HG02852 (cell line): Measurements from ENCODE around the gene CYP2W1.
"Not testable (repeated sequence)": the region's sequence is repeated elsewhere in the genome, so short reads cannot be mapped to it uniquely, and the experiment has no call there.

Experiments used
- ATAC-seq: cut with Tn5 transposase; IDR thresholded peaks from one replicate; pipeline ENCODE4 v1.9.1; 2021; ENCODE audit warnings: mild to moderate bottlenecking, moderate library complexity; ENCODE audit not compliant: unreplicated experiment

The CYP2W1 gene

DNA sequence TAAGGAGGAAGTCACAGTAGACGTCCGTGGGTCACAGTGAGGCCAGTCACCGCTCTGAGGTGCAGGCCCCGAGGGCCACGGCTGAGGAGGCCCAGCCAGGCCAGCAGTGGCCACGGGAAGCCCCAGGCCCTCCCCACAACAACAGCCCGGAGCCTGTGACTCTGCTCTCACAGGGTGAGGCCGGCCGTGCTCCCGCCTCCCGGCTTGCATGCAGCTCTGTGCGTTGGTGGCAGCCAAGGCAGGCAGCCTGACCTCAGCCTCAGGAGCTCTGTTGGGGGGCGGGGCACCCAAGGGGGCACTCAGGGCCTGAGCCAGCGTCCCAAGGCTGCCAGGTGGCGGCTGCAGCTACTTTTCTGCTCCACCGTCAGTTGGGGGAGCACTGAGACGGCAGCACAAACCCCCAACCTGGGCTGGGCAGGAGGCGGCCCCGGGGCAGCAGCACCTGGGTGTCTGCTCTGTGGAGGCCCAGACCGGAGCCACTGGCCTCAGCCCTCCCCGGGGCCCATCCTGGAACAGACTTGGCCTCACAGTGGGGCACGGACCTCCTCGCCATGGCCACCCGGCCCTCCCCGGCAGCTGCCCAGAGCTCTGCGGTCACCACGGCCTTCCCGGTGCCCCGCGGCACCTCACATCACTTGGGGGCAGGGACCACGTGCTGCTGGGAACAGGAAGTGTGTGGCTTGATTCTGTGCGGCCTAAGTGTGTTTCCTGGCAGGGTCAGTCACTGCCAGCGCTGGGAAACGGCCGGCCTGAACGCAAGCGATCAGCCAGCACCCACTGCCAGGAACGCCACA lies 13.3 kb downstream of the CYP2W1 start:
- no peak for ATAC-seq

DNA sequence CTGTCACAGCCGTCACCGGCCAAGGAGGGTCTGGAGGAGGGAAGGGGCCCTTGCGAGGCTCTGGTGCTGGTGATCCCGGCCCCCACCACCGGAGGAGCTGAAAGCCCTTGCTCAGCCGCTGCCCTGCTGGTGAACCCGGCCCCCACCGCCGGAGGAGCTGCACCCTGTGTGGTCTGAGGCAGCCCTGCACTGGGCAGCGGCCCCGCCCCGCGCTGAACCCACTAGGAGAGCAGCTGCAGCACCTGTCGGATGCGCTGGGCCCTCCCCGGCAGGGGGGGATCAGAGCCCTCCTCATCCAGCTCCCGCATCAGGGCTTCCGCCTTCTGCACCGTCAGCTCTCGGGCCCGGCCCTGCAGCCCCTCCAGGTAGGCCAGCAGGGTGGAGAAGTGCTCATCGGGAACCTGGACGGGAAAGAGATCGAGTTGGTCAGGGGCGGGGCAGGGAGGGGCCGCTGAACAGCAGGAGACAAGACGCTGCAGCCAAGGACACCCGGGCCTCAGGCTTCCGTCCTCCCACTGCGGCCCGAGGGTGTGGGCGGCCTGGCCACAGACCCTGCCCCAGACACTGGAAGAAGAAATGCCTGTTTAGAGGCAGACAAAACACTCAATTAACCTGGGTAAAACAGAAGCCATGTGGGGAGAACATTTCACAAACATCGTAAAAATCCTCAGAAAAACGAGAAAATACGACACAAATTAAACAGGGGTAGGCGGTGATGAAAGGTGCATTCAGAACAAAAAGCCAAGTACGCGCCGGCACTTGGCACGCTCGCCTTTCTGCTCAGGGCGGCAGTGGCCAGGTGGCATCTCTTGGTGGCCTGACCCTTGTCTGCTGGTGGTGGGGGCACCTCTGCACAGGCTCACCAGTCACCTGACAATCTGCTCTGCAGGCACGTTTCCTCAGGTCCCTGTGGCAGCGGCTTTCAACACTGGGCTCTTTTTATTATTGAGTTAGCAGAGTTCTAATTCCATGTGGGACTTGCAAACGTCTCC lies 14.7 kb downstream of the CYP2W1 start:
- ATAC-seq, result no peak

DNA sequence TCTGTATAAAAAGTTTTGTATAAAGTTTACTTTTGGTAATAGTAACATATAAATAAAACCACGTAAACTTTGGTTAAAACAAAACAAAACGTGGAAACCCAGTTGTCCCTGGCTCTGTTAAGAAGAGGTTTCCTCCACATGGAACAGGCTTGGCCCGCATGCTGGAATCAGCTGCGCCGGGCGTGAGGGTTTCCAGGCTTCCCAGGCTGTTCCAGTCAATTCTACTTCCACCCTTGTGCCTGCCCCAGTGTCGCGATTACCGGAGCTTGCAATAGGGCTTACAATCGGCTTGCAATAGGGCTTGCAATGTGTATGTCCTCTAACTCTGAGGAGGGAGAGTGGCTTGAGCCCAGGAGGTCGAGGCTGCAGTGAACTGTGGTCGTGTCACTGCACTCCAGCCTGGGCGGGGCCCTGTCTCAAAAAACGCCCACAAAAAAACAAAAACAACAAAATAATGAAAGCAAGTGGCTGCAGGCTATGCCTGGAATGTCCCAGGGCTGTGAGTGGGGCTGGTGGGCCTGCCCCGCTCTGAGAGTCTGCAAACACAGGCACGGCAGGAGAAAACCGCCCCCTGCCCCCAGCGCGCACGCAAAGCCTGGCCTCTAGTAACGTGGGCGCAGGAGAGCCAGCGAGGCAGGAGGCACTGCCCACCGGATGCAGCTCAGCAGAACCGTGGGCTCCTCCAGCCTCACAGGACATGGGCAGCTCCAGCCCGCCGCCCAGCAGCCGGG lies 16.3 kb downstream of the CYP2W1 start:
- no peak for ATAC-seq

DNA sequence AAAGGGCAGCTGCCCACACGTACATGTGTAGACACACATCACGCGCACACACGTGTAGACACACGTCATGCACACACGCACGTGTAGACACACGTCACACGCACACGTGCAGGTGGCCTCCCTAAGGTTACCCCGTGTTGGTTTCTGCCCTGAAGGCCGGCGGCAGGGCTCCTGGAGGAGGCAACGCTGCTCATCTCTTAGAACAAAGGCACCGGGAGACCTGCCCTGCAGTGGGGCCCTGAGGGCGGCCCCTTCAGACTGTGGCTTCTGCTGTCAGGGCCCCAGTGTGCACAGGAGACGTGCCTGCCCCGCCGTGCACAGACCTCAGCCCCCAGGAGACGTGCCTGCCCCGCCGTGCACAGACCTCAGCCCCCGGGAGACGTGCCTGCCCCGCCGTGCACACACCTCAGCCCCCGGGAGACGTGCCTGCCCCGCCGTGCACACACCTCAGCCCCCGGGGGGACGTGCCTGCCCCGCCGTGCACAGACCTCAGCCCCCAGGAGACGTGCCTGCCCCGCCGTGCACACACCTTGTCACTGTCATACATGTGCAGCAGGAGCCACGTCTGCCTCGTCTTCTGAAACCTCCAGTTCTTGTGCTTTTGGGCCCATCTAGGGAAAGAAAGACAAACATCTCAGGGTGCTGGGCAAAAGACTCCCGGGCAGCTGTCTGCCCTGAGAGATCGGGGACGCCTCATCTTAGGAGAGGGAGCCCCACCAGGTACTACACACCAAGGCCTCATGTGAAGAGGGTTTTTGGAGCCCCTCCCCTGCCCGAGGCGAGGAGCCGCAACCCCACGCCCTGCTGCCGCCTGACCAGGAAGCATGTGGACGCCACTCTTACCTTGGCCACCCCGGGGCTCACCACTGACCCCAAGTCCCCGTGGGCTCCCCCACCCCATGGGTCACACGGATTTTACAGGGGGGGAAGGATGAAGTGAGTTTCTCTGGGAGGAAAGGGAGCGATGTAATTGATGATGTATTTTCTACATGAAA lies 17.3 kb downstream of the CYP2W1 start:
- no peak for ATAC-seq

DNA sequence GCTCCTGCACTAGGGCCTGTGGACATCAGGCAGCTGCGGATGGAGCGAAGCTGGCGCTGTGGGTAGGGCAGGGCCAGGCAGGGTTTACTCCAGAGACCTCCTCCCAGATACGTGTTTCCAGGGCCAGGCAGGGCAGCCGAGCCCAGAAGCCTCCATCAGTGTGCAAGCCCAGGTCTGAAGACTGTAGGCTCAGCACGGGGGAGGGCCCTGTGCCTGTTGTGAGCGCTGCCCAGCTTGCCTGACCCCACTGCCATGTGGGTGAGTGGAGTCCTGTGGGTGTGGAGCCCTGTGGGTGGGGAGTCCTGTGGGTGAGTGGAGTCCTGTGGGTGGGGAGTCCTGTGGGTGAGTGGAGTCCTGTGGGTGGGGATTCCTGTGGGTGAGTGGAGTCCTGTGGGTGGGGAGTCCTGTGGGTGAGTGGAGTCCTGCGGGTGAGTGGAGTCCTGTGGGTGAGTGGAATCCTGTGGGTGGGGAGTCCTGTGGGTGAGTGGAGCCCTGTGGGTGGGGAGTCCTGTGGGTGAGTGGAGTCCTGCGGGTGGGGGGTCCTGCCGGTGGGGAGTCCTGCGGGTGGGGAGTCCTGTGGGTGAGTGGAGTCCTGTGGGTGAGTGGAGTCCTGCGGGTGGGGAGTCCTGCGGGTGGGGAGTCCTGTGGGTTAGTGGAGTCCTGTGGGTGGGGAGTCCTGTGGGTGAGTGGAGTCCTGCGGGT lies 18.2 kb downstream of the CYP2W1 start:
- ATAC-seq, result not testable (repeated sequence)

DNA sequence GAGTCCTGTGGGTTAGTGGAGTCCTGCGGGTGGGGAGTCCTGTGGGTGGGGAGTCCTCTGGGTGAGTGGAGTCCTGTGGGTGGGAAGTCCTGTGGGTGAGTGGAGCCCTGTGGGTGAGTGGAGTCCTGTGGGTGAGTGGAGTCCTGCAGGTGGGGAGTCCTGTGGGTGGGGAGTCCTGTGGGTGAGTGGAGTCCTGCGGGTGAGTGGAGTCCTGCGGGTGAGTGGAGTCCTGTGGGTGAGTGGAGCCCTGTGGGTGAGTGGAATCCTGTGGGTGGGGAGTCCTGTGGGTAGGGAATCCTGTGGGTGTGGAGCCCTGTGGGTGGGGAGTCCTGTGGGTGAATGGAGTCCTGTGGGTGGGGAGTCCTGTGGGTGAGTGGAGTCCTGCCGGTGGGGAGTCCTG lies 19.0 kb downstream of the CYP2W1 start:
- not testable (repeated sequence) for ATAC-seq

DNA sequence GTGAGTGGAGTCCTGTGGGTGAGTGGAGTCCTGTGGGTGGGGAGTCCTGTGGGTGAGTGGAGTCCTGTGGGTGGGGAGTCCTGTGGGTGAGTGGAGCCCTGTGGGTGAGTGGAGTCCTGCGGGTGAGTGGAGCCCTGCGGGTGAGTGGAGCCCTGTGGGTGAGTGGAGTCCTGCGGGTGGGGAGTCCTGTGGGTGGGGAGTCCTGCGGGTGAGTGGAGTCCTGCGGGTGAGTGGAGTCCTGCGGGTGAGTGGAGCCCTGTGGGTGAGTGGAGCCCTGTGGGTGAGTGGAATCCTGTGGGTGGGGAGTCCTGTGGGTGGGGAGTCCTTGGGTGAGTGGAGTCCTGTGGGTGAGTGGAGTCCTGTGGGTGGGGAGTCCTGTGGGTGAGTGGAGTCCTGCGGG lies 19.5 kb downstream of the CYP2W1 start:
- not testable (repeated sequence) for ATAC-seq

DNA sequence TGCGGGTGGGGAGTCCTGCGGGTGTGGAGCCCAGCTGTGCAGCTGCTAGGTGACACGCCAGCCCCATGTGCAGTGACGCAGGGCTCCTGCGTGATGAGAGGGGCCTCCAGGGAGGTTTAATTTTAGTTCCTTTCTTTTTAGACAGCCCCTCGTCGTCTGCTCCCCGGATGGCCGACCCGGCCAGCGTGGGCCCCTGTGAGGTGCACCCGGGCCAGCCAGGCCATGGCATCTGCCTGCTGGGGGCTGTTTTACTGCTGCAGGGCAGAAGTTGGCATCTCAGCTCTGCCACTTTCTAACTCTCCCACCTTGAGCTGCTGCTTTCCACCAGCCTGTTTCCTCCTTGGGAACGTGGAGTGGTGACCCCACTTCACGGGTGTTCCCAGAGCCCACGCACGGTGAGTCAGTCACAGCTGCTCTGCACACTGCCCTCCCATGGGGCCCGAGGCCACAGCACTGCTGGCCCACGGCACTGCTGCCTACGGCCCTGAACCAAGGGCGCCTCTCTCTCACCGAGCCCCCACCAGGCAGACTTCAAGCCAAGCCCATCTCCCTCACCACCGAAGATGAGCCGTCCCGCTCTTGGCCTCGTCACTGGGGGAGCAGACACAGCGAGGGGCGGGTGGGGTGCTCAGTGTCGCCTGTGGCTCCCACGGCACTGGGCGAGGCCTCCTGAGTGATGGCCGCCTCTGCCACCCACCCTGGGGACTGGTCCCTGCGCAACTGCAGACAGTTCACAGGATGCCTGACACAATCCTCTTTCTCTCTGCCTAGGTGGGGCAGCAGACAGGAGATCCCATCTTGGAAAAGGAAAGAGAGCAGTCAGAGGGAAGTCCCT lies 21.3 kb downstream of the CYP2W1 start:
- ATAC-seq, result no peak

DNA sequence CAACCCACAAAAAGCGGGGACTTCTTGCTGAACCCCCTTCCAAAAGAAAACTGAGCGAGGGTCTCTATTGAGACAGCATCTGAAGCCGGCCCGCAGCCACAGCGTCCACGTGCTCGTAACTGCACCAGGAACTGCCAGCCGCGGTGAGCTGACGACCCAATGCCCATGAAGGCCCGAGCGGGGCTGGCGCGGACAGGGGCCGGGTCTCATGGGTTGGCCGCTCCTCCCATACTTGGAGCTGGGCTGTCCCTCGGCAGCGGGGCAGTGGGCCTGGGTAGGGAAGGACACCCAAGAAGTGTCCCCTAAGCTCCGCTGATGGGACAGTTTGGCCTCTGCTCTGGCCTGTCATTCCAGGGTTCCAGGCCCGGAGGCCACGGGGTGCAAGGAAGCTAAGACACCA lies 22.3 kb downstream of the CYP2W1 start:
- no peak for ATAC-seq

DNA sequence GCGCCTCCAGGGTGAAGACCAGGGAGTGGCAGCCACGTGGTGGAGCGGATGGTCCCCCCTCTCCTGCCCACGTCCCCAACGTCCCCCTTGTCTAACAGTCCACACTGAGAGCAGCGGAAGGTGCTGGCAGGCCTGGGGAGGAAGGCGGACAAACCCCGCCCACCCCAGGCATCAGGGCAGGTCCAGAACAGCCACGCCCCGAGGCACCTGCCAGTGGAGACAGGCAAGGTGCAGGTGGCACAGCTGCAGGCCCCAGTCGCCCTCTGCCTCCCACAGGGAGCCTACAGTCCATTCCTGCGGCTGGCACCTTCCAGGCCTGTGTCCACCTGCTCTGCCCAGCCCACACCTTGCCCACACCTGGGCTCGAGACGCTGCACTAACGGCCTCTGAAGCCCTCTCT lies 24.9 kb downstream of the CYP2W1 start:
- no peak for ATAC-seq

DNA sequence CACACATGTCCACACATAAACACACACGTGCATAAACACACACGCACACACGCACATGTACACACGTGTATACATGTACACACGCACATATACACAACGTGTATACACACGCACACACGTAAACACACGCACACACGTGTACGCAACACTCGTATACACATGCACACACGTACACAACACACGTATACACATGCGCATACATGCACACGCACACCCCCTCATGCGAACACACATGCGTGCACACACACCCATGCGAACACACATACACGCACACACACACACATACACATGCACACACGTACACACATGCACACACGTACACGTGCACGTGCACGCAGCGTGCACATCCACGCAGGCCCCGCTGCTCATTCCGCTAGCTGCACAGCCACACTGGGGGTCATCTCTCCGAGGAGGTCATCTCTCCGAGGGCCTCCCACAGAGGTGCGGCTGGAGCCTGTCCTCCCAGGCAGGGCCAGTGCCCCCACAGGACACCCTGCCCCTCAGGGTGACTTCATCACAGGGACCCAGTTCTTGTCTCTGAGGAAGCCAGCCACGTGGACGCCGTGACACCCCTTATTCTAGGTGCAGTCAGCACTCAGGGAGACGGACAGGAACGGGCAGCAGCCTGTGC lies 25.9 kb downstream of the CYP2W1 start:
- no peak for ATAC-seq

DNA sequence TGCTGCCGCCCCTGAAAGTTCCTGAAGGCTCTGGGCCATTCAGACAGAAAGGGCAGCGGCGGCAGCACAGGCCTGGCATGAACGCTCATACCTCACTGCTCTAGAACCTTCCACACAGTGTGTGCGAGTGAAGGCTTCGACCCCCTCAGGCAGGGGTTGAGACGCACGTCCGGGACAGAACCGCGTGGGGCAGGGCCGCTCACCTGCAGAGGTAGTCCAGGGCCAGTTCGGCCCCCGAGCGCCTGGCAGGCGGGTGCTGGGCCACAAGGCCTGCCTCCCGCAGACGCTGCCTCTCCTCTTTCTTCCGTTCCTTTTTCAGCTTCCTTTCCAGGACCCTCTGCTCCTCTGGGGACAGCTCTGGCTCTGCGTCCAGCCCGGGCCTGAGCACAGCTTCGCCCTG lies 26.8 kb downstream of the CYP2W1 start:
- ATAC-seq, result no peak

DNA sequence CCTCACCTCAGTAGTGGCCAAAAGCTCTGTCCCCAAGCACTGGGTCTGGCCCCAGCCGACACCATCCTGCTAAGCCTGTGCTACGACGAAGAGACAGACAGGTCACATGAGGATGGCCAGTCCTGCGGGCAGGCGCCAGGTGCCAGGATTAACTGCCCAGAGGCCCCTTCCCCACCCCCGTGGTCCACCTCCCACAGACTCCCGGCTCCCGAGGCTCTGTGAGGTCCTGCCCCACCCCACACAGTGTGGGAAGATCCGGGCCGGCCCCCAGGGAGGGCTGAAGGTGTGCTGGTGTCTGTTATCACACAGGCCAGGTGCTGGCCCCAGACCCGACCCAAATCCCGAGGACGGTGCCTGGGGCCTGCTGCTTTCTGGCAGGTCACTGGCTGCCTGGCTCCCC lies 27.2 kb downstream of the CYP2W1 start:
- ATAC-seq, result no peak

DNA sequence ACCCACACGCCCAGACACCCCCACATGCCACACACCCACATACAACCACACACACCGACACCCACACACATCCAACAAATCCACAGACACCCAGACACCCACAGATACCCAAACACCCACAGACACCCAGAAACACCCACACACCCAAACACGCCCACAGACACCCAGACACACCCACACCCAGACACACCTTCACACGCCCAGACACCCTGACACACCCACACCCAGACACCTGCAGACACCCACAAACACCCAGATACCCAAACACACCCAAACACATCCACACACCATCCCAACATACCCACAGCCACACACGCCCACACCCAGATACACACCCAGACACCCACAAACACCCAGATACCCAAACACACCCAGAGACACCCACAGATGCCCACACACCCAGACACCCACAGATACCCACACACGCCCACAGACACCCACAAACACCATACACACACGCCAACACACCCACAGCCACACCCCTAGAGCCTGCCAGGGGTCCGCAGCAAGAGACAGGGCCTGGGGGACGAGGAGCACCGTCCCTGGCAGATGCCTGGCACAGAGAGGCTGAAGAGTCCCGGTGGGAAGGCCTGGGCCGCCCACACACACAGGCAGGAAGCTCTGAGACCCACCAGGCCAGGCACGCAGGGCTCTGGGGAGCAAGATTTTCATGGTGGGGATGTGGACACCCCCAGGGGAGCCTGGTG lies 28.5 kb downstream of the CYP2W1 start:
- ATAC-seq, result no peak

DNA sequence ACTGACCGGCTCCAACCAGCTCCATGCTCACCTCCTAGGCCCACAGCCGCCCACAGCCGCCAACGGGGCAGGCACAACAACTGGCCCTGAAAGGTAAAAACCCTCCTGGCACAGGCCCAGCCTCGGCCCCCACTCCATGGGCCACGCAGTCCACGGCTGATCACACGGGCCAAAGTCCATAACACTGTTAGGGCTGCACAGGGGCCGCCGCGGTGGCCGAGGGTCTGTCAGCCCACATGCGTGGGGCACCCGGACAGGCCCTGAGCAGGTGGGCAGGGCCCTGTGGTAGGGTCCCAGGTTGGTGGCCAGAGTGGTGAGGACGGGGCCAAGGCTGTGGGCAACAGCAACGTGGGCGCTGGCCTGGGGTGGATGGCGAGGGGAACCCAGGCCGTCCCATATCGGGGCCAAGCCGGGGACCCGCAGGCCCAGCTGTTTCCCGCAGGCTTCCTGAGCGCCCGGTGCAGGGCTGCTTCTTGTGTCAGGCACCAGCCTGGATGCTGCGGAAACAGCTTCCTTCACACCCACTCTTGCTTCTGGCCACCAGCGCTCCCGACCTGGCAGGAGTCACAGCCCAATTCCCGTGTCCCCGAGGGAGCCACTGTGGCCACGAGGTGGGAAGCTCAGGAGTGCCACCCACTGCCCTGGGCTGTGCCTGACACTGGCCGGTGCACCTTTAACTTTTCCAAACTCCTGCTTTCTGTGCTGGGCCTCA lies 29.2 kb downstream of the CYP2W1 start:
- ATAC-seq, result no peak

DNA sequence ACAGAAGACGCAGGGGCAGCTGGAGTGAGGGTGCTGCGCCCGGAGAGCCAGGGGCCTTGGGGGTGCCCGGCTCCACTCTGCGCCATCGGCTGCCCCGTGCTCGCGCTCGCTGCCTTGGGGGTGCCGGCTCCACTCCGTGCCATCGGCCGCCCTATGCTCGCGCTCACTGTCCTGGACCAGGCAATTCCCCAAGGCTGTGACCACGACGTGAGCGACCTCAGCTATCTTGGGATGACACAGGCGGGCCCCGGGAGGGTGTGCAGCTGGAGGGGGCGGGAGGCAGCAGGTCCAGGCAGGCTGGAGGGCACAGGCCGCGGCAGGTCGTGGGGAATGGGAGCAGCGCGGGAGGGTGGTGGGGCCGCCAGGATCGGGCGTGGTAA lies 29.7 kb downstream of the CYP2W1 start:
- no peak for ATAC-seq

DNA sequence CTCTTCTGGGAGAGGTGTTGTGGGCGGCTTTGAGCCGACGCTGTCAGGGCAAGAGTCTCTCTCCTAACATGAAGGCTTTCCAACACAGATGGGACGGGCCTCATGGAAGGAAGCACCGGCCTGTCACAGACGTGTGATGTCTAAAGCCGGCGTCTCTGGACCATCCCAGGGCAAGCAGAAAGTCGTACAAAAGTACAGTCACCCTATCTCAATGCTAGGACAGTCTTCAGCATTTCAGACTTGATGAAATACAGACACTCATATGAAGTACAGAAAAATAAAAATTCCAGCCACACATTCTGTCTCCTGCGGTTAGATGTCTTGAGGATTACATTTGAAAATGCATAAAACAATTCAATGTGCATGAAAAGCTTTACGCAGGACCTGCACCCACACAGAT lies 30.6 kb downstream of the CYP2W1 start:
- no peak for ATAC-seq
